Stimulated activated CD4-positive, alpha-beta T cell treated with anti-CD3 and anti-CD28 coated beads, TNF-alpha, amount 100 ng/mL, for 1 hour (primary cell): ENCODE data around the gene CAMK2B.
A peak's percentile ranks its signal among the peaks of the same experiment; 100 is the strongest.

Source experiments
- DNase-seq, 3 donors: peaks; one replicate each; pipeline ENCODE4 v3.0.0-alpha.2; 2020; ENCODE audit warnings: low read depth in 3 of 3, low spot score in 1 of 3

CAMK2B gene

GRCh38 chr7:44258423-44258760 lies 67.0 kb downstream of the CAMK2B start:
- DNase-seq: peak in 1 of 3 donors; percentile 27

- peak; percentile 16 to 53 (median 40) for DNase-seq
These were observed 67.6 kb downstream of the CAMK2B start for GRCh38 chr7:44257618-44258422.

- no peak for DNase-seq
These were observed 68.2 kb downstream of the CAMK2B start for GRCh38 chr7:44257213-44257612.

- DNase-seq: no peak
These were observed 68.9 kb downstream of the CAMK2B start for GRCh38 chr7:44256459-44256858.

GRCh38 chr7:44251881-44252280 lies 73.5 kb downstream of the CAMK2B start:
- DNase-seq: no peak

DNA sequence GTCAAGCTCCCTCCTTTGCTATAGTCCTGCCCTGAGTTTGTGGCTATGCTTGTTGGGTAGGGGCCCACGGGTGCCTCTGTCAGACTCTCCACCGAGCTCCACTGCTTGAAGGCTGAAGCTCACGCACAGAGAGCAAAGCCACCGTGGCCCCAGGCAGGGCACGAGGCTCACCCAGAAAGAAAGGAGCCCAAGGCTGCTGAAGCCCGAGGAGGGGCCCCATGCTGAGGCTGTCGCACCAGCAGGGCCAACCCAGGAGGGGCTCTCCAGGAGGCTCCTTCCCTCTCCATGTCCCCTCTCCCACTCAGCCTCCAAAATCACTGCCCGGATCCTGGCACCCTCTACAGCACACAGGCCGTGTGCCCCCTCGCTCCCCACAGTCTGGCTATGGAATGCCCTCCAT lies 74.1 kb downstream of the CAMK2B start:
- no peak for DNase-seq

DNA sequence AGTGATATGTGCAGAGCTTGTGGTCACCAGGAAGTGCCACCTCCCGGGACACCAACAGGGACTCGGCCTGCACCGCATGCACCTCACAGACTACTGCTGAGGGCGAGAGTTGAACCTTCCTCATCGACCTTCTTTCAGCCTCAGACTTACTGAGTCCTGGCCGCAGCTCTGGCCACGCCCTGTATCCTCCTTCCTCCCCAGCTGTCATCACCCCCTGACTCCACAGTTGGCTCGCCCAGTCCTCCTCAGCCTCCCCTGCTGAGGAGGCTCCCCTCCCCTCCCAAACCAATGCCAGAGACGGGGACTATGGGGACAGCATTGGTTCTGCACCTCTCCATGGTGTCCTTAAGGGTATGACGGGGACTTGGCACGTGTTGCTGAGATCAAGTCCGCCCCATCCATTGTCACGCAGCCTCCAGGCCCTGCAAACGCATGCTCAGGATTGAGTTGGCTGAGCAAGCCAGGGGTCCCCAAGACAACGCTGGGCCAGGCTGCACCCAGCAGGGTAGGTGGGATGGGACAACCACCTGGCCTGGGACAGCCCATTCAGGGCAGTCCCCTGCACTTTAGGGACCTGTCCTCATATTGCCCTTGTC lies 75.7 kb downstream of the CAMK2B start:
- DNase-seq: no peak

- no peak for DNase-seq
These were observed 77.3 kb downstream of the CAMK2B start for GRCh38 chr7:44247868-44248651.

DNA sequence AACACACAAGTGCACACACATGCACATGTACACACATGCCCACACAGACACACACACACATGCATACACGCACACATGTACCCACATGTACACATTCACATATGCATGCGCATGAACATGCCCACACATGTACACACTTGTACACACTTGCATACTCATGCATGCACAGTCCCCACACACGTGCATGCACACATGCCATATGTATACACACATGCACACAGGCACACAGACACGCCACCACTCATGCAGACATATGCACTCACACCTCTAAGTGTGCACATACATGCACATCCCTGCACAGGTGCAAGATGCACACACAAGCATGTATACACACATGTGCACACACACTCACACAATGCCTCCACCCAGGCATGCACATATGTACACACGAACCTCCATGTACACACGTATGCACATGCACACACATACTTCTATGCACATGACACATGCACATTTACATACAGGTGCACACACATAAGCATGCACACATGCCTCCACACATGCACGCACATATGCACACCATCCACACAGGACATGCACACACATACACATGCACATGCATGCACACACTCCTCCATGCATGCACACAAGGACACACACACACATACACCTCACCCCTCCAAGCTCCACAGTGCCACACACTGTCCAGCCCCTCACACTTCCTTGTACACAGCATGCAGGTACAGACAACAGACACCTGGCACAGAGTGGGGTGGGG lies 78.8 kb downstream of the CAMK2B start:
- no peak for DNase-seq

DNA sequence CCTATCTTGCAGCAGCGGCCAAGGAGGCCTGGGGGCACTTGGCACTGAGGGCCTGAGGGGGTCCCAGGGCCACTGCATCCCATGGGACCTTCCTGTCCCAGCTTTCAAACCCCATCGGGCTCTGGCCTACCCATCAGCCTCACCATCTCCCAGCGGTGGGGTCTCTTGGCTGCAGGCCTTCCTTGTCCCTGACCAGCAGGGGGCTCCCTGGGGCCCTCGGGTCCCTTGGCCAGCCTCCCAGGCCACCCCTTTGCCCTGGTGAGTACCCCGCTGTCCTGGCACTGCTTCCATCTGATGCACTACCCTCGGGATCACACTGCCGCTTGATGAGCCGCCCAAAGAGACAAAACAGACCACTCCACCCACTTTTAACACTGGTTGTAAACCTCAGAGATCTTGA lies 81.1 kb downstream of the CAMK2B start:
- peak in 1 of 3 donors; percentile 30 for DNase-seq

- no peak for DNase-seq
These were observed 83.3 kb downstream of the CAMK2B start for GRCh38 chr7:44242091-44242490.

- DNase-seq: peak; percentile 17 to 30 (median 24)
These were observed 84.3 kb downstream of the CAMK2B start for GRCh38 chr7:44240983-44241510.

DNA sequence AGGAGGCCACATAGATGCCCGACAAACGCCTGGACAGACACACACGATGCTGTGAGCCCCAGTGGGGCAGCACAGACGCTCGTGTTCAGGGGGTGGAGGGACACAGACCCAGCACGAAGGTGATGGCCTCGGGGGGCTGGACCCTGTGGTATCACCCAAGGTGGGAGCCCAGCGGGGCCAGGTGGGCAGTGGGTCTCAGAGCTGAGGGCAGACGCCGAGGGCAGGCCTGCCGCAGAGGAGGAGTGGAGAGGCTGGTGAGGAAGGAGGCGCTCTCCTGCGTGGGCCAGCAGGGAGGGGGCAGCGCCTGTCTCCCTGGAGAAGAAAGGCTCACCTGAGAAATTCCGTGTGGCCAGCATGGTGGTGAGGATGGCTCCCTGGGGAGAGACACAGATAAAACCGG lies 85.0 kb downstream of the CAMK2B start:
- DNase-seq: no peak

- DNase-seq: no peak
These were observed 86.0 kb downstream of the CAMK2B start for GRCh38 chr7:44239361-44239760.

DNA sequence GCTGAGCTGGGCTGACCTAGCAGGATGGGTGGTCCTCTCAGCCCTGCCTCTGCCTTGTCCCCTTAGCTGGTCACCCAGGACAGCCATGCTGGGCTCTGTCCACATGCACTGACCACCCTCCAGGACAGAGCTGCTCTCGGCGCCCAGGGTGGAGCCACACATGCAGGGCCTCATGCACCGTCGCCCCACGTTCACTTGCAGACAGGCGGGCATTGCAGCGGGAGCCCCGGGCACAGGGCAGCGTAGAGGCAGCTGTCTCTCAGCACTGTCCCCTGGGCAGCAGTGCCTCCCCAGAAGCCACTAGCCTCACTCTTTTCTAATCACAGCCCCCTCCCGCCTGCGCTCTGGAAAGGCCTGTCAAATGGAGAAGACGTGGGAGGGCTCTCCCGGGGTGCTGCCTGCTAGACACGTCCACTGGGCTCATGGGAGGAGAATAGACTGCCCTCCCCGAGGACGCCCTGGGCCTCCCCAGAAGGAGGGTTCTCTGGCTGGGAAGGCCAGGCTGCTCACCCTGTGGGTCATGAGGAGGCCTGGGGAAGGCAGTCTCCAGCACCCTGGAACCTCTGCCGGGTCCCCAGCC lies 87.2 kb downstream of the CAMK2B start:
- no peak for DNase-seq

DNA sequence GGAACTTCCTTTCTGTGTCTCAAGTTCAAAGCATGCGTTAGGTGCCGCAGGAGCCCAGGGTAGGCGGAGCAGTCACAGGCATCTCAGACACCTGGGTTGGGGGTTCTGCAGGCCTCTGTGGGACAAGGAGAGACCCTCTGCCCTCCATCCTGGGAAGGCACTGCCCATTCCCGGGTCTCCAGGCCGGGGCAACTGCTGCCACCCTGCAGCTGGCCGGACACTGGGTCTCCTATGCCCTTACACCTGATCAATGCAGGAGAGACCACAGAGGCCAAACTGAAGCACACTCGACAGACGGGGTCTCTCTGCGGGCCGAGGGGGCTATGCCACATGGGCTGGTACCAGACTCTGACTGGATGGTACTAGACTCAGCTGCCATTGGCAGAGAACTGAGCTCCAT lies 87.7 kb downstream of the CAMK2B start:
- no peak for DNase-seq

DNA sequence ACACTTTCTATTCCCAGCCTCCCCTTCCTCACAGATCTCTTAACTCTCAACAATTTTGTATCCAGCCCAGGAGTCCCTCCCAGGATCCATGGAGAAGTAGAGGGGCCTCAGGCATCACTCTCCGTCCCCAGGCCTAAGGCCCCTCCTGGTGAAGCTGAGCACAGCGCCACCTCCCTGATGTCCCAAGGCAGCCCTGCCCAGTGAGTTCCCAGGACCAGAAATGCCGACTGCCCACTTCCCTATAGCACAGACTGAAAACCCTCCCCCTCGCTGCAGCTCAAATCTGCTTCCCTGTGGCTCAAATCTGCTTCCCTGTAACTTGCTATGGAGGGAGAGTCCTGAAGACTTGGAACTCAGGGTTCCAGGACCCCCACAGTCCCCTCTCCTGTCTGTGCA lies 89.1 kb downstream of the CAMK2B start:
- no peak for DNase-seq

DNA sequence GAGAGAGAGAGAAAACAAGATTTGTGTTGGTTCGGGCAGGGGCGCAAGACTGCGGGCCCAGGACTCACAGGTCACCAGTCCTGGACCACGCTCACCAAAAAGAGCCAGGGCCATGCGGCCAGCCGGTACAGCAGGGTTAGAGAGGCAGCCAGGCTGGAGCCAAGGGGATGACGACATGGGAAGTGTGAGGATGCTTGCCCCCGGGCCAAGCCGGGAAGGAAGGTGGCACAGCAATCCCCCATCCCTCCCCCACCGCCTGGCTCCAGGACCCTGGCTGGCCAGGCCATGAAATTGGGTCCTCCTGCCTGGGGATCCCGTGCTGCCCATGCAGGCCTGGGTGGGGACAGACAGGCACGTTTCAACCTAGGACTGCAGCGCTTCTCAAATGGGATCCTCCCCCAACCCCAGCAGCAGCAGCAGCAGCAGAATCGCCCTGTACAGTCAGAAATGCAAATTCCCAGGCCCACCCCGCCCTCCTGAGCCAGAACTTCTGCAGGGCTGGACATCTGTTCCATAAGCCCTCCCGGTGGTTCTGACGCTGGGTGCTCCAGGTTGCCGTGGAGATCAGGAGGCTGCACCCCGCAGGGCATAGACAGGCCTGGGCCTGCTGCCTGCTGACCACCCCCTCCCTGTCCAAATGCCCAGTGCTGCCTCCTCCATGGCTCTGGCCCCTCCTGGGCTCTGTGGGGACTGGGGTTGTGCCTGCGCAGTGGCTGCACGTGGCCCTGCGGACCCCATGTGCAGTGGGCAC lies 89.6 kb downstream of the CAMK2B start:
- DNase-seq: no peak

DNA sequence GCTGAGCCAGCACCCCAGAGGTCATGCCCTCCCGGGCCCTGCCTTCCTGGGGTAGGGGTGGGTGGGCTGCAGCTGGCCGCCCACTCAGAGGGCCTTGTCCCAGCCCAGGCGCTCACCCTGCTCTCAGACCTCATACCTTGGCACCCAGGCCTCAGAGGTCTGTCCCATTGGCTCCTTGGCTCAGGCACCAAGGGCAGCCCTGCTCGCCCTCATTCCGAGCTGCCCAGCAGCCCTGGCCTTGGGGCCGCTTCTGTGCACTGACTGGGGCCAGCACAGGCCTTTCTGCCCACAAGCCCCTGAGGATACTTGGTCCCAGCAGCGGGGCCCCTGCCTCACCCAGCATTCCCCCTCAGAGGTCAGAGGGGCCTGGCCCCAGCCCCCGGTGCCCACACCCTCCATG lies 90.3 kb downstream of the CAMK2B start:
- no peak for DNase-seq
